Measurements from ENCODE around the gene SLCO3A1. TPM values are rescaled to one million over a fixed set of nuclear protein-coding genes. Genes with fewer than 3 reads are reported as not detected.

Gene SLCO3A1
- total RNA-seq, 2 experiments from 2014 or later = 29.5 to 30.4 TPM

GRCh38 chr15:92047900-92048299, 194.4 kb downstream of the SLCO3A1 start:
- intact Hi-C loops (cut with DNase I, micrococcal nuclease) = no loop called here
- no peak overlapping the region for H3K4me3 ChIP-seq (ENCODE audit: low read length)
- no peak overlapping the region for H3K4me3 Mint-ChIP-seq
- H3K27ac ChIP-seq (ENCODE audit: low read depth in 1 of 2, low read length in 2 of 2) = no peak overlapping the region
- ATAC-seq (ENCODE audit: poor library complexity) (no peak), DNase-seq (no peak)
- no peaks in the 10 kb centered on the region for H3K27me3 ChIP-seq (ENCODE audit: control insufficient read depth in 1 of 2, insufficient read depth in 2 of 2, low read length in 2 of 2)
- no peaks in the 10 kb centered on the region for H3K36me3 Mint-ChIP-seq (ENCODE audit: low read depth)
- peaks cover 11% of the 10 kb centered on the region for H3K4me1 ChIP-seq (ENCODE audit: insufficient read depth, low read length)
- ChIA-PET CTCF (no interaction called here), POLR2A (no interaction called here)
- peaks cover 18% of the 10 kb centered on the region for H3K4me1 Mint-ChIP-seq (ENCODE audit: low read depth)
- TF ChIP-seq CTCF (IDR thresholded peaks at IDR 0.05) = no peak
- H3K27ac Mint-ChIP-seq = no peak overlapping the region
- H3K27me3 Mint-ChIP-seq = no peaks in the 10 kb centered on the region
- H3K9me3 Mint-ChIP-seq = no peaks in the 10 kb centered on the region
- H3K36me3 ChIP-seq (ENCODE audit: insufficient read depth, low read length) = no peaks in the 10 kb centered on the region
- H3K9me3 ChIP-seq (ENCODE audit: control insufficient read depth in 1 of 2, insufficient read depth in 1 of 2, low read length in 2 of 2) = no peaks in the 10 kb centered on the region

- Histone ChIP-seq H3K27me3 (ENCODE audit: control insufficient read depth in 1 of 2, insufficient read depth in 2 of 2, low read length in 2 of 2) (no peaks in the 10 kb centered on the region), H3K9me3 (ENCODE audit: control insufficient read depth in 1 of 2, insufficient read depth in 1 of 2, low read length in 2 of 2) (no peaks in the 10 kb centered on the region), H3K4me3 (ENCODE audit: low read length) (no peak overlapping the region), H3K27ac (ENCODE audit: low read depth in 1 of 2, low read length in 2 of 2) (no peak overlapping the region), H3K4me1 (ENCODE audit: insufficient read depth, low read length) (peaks cover 6% of the 10 kb centered on the region), H3K36me3 (ENCODE audit: insufficient read depth, low read length) (no peaks in the 10 kb centered on the region)
- no peak for DNase-seq
- no peaks in the 10 kb centered on the region for H3K36me3 Mint-ChIP-seq (ENCODE audit: low read depth)
- no peak for ATAC-seq (ENCODE audit: poor library complexity)
- ChIA-PET CTCF (no interaction called here), POLR2A (no interaction called here)
- no peak for TF ChIP-seq CTCF (IDR thresholded peaks at IDR 0.05)
- no peak overlapping the region for H3K27ac Mint-ChIP-seq
- no peaks in the 10 kb centered on the region for H3K27me3 Mint-ChIP-seq
- intact Hi-C loops (cut with DNase I, micrococcal nuclease) = no loop called here
- H3K4me3 Mint-ChIP-seq = no peak overlapping the region
- H3K4me1 Mint-ChIP-seq (ENCODE audit: low read depth) = peaks cover 12% of the 10 kb centered on the region
- H3K9me3 Mint-ChIP-seq = no peaks in the 10 kb centered on the region
Observed at GRCh38 chr15:92048739-92049138, 195.2 kb downstream of the SLCO3A1 start.

DNA sequence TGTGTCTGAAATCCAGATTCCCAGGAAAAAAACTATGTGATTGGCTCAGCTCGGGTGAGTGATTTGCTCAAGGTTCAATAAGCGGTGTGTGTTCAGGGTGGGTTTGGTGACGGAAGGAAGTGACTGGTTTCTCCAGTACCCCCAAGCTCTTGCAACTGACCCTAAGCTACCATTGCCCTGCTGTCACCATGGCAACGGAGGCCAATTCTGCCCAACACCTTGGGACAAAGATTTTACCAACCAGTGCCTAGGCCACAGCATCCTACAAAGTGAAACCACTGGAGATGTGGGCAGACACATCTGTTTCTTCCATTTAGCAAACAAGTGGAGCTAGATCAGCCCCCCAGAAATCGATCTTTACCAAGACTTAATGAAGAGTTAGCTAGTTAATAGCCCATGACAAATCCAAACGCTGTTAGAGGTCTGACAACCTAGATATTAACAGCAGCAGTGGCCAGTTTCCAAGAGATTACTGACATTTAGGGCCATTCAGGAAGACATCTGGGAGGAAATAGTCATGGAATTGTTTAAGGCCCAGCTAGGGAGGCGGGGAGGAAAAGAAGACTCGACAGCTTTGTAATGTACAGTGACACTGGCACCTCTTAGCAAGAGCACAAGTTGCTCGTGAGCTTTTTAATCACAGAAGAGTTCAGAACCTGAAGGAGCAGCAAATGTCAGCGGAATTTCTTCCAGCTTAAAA, 195.9 kb downstream of the SLCO3A1 start:
- no peaks in the 10 kb centered on the region for H3K4me1 ChIP-seq (ENCODE audit: insufficient read depth, low read length)
- DNase-seq = no peak
- no peak overlapping the region for H3K4me3 ChIP-seq (ENCODE audit: low read length)
- H3K4me1 Mint-ChIP-seq (ENCODE audit: low read depth) = peaks cover 5% of the 10 kb centered on the region
- no peaks in the 10 kb centered on the region for H3K27me3 ChIP-seq (ENCODE audit: control insufficient read depth in 1 of 2, insufficient read depth in 2 of 2, low read length in 2 of 2)
- no peaks in the 10 kb centered on the region for H3K36me3 ChIP-seq (ENCODE audit: insufficient read depth, low read length)
- H3K4me3 Mint-ChIP-seq = no peak overlapping the region
- no peaks in the 10 kb centered on the region for H3K9me3 ChIP-seq (ENCODE audit: control insufficient read depth in 1 of 2, insufficient read depth in 1 of 2, low read length in 2 of 2)
- H3K27ac Mint-ChIP-seq = no peak overlapping the region
- POLR2A ChIA-PET = no interaction called here
- CTCF ChIA-PET = interaction anchor here (1.9 kb wide), 1 partner anchor 19 kb away, joined by 4 read pairs; no protein-coding TSS in a partner anchor
- TF ChIP-seq CTCF (IDR thresholded peaks at IDR 0.05) = no peak
- no peaks in the 10 kb centered on the region for H3K9me3 Mint-ChIP-seq
- H3K27ac ChIP-seq (ENCODE audit: low read depth in 1 of 2, low read length in 2 of 2) = no peak overlapping the region
- intact Hi-C loops (cut with DNase I, micrococcal nuclease) = no loop called here
- ATAC-seq (ENCODE audit: poor library complexity) = no peak
- no peaks in the 10 kb centered on the region for H3K36me3 Mint-ChIP-seq (ENCODE audit: low read depth)
- no peaks in the 10 kb centered on the region for H3K27me3 Mint-ChIP-seq

All from CD4-positive, alpha-beta T cell (primary cell).